CD14-positive monocyte (primary cell): Measurements from ENCODE around the gene ACAA1. TPM values are rescaled to one million over a fixed set of nuclear protein-coding genes. Genes with fewer than 3 reads are reported as not detected.

ENCODE experiments used
- DNase-seq, 3 donors: peaks; one replicate each; pipeline ENCODE4 v3.0.0-alpha.2; 2011 to 2022
- H2AFZ ChIP-seq: 2 replicates; pipeline ENCODE4 v1.6.0; 2012; ENCODE audit warnings: mild to moderate bottlenecking, low read depth, low read length, inconsistent platforms; ENCODE audit not compliant: insufficient read depth, poor library complexity, severe bottlenecking
- H3K27ac ChIP-seq, 2 donors: 1 replicate in 1 of 2; 2 replicates in 1 of 2; pipeline ENCODE4 v1.5.1; 2012 to 2013; ENCODE audit warnings: low read length in 2 of 2, control low read depth in 1 of 2, inconsistent platforms in 1 of 2, low read depth in 1 of 2, mild to moderate bottlenecking in 1 of 2
- H3K27me3 ChIP-seq, 2 donors: one replicate each; pipeline versions ENCODE4 v1.6.0 to v1.6.1; 2011 to 2013; ENCODE audit warnings: low read length in 2 of 2; ENCODE audit not compliant: control insufficient read depth in 2 of 2, insufficient read depth in 2 of 2
- H3K36me3 ChIP-seq, 2 donors: replicated peaks in 1 of 2; 1 replicate in 1 of 2; 2 replicates in 1 of 2; pipeline versions ENCODE4 v1.5.1 to v1.6.1; 2012 to 2013; ENCODE audit warnings: low read length in 2 of 2, control low read depth in 1 of 2, inconsistent platforms in 1 of 2, mild to moderate bottlenecking in 1 of 2; ENCODE audit not compliant: insufficient read depth in 2 of 2, control insufficient read depth in 1 of 2
- H3K4me1 ChIP-seq, 2 donors: 1 replicate in 1 of 2; 2 replicates in 1 of 2; pipeline versions ENCODE4 v1.5.1 to v1.6.1; 2012 to 2013; ENCODE audit warnings: low read length in 2 of 2, control low read depth in 1 of 2, inconsistent platforms in 1 of 2, mild to moderate bottlenecking in 1 of 2, moderate library complexity in 1 of 2; ENCODE audit not compliant: insufficient read depth in 2 of 2, control insufficient read depth in 1 of 2
- H3K4me2 ChIP-seq: replicated peaks from 2 replicates; pipeline ENCODE3; 2012; ENCODE audit warnings: low read length, moderate library complexity, mild to moderate bottlenecking; ENCODE audit not compliant: poor library complexity, severe bottlenecking; ENCODE audit errors: extremely low read depth
- H3K4me3 ChIP-seq, 3 experiments: fragments of 200-600 bp in 1 of 3; sonication (generic) in 1 of 3; replicated peaks in 1 of 3; 1 replicate in 2 of 3; 2 replicates in 1 of 3; pipeline ENCODE4 v1.5.1; 2011 to 2013; ENCODE audit warnings: low read length in 3 of 3, mild to moderate bottlenecking in 3 of 3, control low read depth in 2 of 3, low read depth in 2 of 3, inconsistent platforms in 1 of 3, moderate library complexity in 1 of 3
- H3K79me2 ChIP-seq: 2 replicates; pipeline ENCODE4 v1.6.0; 2012; ENCODE audit warnings: mild to moderate bottlenecking, control low read depth, inconsistent platforms, low read length, moderate library complexity; ENCODE audit not compliant: insufficient read depth
- H3K9ac ChIP-seq: 2 replicates; pipeline ENCODE4 v1.6.0; 2017; ENCODE audit warnings: low read length, mild to moderate bottlenecking; ENCODE audit not compliant: insufficient read depth, poor library complexity, severe bottlenecking
- H3K9me3 ChIP-seq, 2 donors: replicated peaks in 1 of 2; 1 replicate in 1 of 2; 2 replicates in 1 of 2; pipeline versions ENCODE4 v1.5.1 to v1.6.1; 2012 to 2013; ENCODE audit warnings: low read length in 2 of 2, control low read depth in 1 of 2; ENCODE audit not compliant: control insufficient read depth in 1 of 2, insufficient read depth in 1 of 2
- H4K20me1 ChIP-seq: 2 replicates; pipeline ENCODE4 v1.6.0; 2012; ENCODE audit warnings: mild to moderate bottlenecking, low read length, control low read depth, moderate library complexity; ENCODE audit not compliant: insufficient read depth
- H3K27ac Mint-ChIP-seq, 7 donors: one replicate each; pipeline ENCODE4 v1.8.0; 2020; ENCODE audit warnings: mild to moderate bottlenecking in 7 of 7, mixed read lengths in 7 of 7, moderate library complexity in 6 of 7, inconsistent platforms in 2 of 7
- H3K27me3 Mint-ChIP-seq, 3 donors: one replicate each; pipeline ENCODE4 v1.8.0; 2021 to 2022; ENCODE audit warnings: low read depth in 3 of 3, mild to moderate bottlenecking in 3 of 3, mixed read lengths in 3 of 3, moderate library complexity in 3 of 3, inconsistent platforms in 1 of 3
- H3K36me3 Mint-ChIP-seq, 2 donors: one replicate each; pipeline ENCODE4 v1.8.0; 2020; ENCODE audit warnings: mixed read lengths in 2 of 2, inconsistent platforms in 1 of 2, mild to moderate bottlenecking in 1 of 2
- H3K4me1 Mint-ChIP-seq: one replicate; pipeline ENCODE4 v1.8.0; 2020; ENCODE audit warnings: mild to moderate bottlenecking, mixed read lengths
- H3K4me3 Mint-ChIP-seq, 2 donors: one replicate each; pipeline ENCODE4 v1.8.0; 2020; ENCODE audit warnings: mild to moderate bottlenecking in 2 of 2, mixed read lengths in 2 of 2, moderate library complexity in 1 of 2
- H3K9me3 Mint-ChIP-seq, 7 donors: one replicate each; pipeline ENCODE4 v1.8.0; 2020 to 2022; ENCODE audit warnings: mixed read lengths in 7 of 7, mild to moderate bottlenecking in 6 of 7, moderate library complexity in 6 of 7, inconsistent platforms in 2 of 7
- WGBS: methylation state at CpG from one replicate; pipeline ENCODE4 v1.1.5; 2013; ENCODE audit warnings: missing lambda C conversion rate; ENCODE audit not compliant: insufficient coverage; 5-methylcytosine and 5-hydroxymethylcytosine counted together
- intact Hi-C, 2 donors: fragments of 100-400 bp; cut with micrococcal nuclease; formaldehyde crosslinking; loops; one replicate each; pipeline versions ENCODE4 v1.15.0 to v1.15.1; 2023
- polyA plus RNA-seq, 3 donors: library from polyadenylated mRNA; depleted of rRNA in 1 of 3; unstranded in 2 of 3; stranded (reverse) in 1 of 3; fragments of 300-500 nt in 2 of 3; fragments of >200 nt in 1 of 3; fragmentation: Illumina TruSeq in 2 of 3; gene quantifications; 1 replicate in 2 of 3; 2 replicates in 1 of 3; pipeline ENCODE4 v1.2.3, GENCODE V29; 2012 to 2021
- TF ChIP-seq, protein P1 (sequence below): fragments of 200-600 bp; IDR thresholded peaks from one replicate; pipeline ENCODE4 v1.8.0; 2022; ENCODE audit warnings: antibody characterized with exemption, mild to moderate bottlenecking

Gene ACAA1
- polyA plus RNA-seq, 3 donors: 123 to 268 (median 133) TPM

DNA sequence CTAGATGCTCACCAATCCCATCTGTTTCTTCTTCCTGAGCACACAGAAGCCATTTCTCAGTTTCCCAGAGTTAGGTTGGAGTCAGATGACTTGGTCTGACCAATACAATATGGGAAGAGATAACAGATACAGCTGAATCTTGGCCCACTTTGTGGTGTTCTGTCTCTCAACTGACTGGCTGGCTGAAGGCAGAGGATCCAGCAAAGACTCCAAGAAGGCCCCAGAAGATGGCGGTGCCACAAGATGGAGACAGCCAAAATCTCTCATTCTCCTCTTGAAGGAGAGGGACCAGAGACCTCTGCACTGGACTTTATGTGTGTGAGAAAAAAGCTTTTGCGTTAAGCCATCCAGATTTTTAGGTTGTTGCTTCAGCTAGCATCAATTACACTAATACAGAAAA, 20.2 kb upstream of the ACAA1 start:
- 100% methylated on average over 1 of the region's 2 CpGs for WGBS
- Histone ChIP-seq H3K4me2 (no peak overlapping the region), H3K27ac (no peak overlapping the region), H3K4me1 (peaks cover 43 to 44% of the 10 kb centered on the region in 2 donors), H3K36me3 (no peaks in the 10 kb centered on the region), H3K4me3 (no peak overlapping the region), H2AFZ (no peak overlapping the region), H4K20me1 (no peaks in the 10 kb centered on the region), H3K9me3 (no peaks in the 10 kb centered on the region), H3K9ac (no peak overlapping the region), H3K27me3 (no peaks in the 10 kb centered on the region), H3K79me2 (no peaks in the 10 kb centered on the region)
- TF ChIP-seq, protein P1, sequence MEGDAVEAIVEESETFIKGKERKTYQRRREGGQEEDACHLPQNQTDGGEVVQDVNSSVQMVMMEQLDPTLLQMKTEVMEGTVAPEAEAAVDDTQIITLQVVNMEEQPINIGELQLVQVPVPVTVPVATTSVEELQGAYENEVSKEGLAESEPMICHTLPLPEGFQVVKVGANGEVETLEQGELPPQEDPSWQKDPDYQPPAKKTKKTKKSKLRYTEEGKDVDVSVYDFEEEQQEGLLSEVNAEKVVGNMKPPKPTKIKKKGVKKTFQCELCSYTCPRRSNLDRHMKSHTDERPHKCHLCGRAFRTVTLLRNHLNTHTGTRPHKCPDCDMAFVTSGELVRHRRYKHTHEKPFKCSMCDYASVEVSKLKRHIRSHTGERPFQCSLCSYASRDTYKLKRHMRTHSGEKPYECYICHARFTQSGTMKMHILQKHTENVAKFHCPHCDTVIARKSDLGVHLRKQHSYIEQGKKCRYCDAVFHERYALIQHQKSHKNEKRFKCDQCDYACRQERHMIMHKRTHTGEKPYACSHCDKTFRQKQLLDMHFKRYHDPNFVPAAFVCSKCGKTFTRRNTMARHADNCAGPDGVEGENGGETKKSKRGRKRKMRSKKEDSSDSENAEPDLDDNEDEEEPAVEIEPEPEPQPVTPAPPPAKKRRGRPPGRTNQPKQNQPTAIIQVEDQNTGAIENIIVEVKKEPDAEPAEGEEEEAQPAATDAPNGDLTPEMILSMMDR: no peak
- Mint-ChIP-seq H3K4me1 (peaks cover 44% of the 10 kb centered on the region), H3K4me3 (no peak overlapping the region), H3K27ac (peak overlapping the region in 1 of 7 donors; percentile 40), H3K27me3 (no peaks in the 10 kb centered on the region), H3K36me3 (peaks cover 0 to 3% of the 10 kb centered on the region in 2 donors), H3K9me3 (no peaks in the 10 kb centered on the region)
- DNase-seq: no peak
- intact Hi-C loops: no loop called here

DNA sequence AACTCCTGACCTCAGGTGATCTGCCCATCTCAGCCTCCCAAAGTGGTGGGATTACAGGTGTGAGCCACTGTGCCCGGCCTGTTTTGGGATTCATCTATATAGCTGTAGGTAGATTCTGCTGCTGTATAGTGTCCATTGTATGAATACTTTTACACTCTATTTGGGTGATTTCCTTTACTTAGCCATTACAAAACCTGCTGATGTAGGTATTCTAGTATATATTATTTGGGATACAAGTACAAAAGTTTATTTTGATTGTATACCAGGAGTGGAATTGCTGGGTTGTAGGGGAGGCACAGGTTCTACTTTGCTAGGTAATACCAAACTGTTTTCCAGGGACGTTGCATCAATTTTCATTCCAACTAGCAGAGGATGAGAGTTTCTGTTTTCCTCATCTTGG, 18.9 kb upstream of the ACAA1 start:
- Histone ChIP-seq H3K4me2 (no peak overlapping the region), H3K4me3 (no peak overlapping the region), H3K27ac (no peak overlapping the region), H2AFZ (no peak overlapping the region), H3K79me2 (no peaks in the 10 kb centered on the region), H3K36me3 (no peaks in the 10 kb centered on the region), H4K20me1 (no peaks in the 10 kb centered on the region), H3K9ac (no peak overlapping the region), H3K9me3 (no peaks in the 10 kb centered on the region), H3K27me3 (no peaks in the 10 kb centered on the region), H3K4me1 (peaks cover 56% of the 10 kb centered on the region in 2 donors)
- DNase-seq: no peak
- peaks cover 4 to 12% of the 10 kb centered on the region in 2 donors for H3K36me3 Mint-ChIP-seq
- H3K27me3 Mint-ChIP-seq: no peaks in the 10 kb centered on the region
- peaks cover 56% of the 10 kb centered on the region for H3K4me1 Mint-ChIP-seq
- intact Hi-C loops: no loop called here
- TF ChIP-seq, protein P1: no peak
- WGBS: no CpG with 5 or more reads among the region's 2 CpGs
- no peak overlapping the region for H3K4me3 Mint-ChIP-seq
- no peak overlapping the region for H3K27ac Mint-ChIP-seq
- H3K9me3 Mint-ChIP-seq: peaks cover 0 to 4% (median 3%) of the 10 kb centered on the region in 7 donors
